Left lung (tissue), 10 donors: ENCODE results near the gene FAIM2. TPM values are rescaled to one million over a fixed set of nuclear protein-coding genes. Genes with fewer than 3 reads are reported as not detected.
A peak's percentile ranks its signal among the peaks of the same experiment; 100 is the strongest.

Experiments
- ATAC-seq: fragments of 200-7000 bp; cut with Tn5 transposase; one replicate; pipeline ENCODE4 v1.9.1; 2020; ENCODE audit warnings: moderate library complexity
- DNase-seq, 4 donors: peaks; one replicate each; pipeline ENCODE4 v3.0.0-alpha.2; 2013 to 2020
- H3K27ac ChIP-seq, 2 donors: fragments of 200-600 bp; sonication (generic) in 1 of 2; one replicate each; pipeline versions ENCODE4 v1.5.0 to v1.8.0; 2020 to 2021
- H3K27me3 ChIP-seq, 2 donors: fragments of 200-600 bp; sonication (generic) in 1 of 2; one replicate each; pipeline versions ENCODE4 v1.5.0 to v1.8.0; 2020 to 2021
- H3K36me3 ChIP-seq, 2 donors: fragments of 200-600 bp; sonication (generic) in 1 of 2; one replicate each; pipeline versions ENCODE4 v1.5.0 to v1.8.0; 2020 to 2021
- H3K4me1 ChIP-seq, 2 donors: fragments of 200-600 bp; one replicate each; pipeline ENCODE4 v1.8.0; 2021
- H3K4me3 ChIP-seq, 2 donors: fragments of 200-600 bp; sonication (generic) in 1 of 2; one replicate each; pipeline versions ENCODE4 v1.5.0 to v1.8.0; 2020 to 2021; ENCODE audit warnings: mild to moderate bottlenecking in 1 of 2
- H3K9me3 ChIP-seq, 2 donors: fragments of 200-600 bp; sonication (generic) in 1 of 2; one replicate each; pipeline versions ENCODE4 v1.5.0 to v1.8.0; 2020 to 2021
- CTCF ChIP-seq, 2 donors: fragments of 200-600 bp; sonication (generic) in 1 of 2; IDR thresholded peaks; one replicate each; pipeline versions ENCODE4 v1.5.0 to v1.8.0; 2021; ENCODE audit warnings: antibody characterized with exemption in 2 of 2
- intact Hi-C, 2 donors: fragments of 100-400 bp; cut with DNase I; formaldehyde crosslinking; loops; one replicate each; pipeline versions ENCODE4 v1.11.2 to v1.14.2; 2022
- polyA plus RNA-seq, 6 donors: library from polyadenylated mRNA; unstranded; fragments of 120-200 nt; gene quantifications; one replicate each; pipeline ENCODE4 v1.2.1, GENCODE V29; 2013; ENCODE audit not compliant: insufficient read length in 6 of 6
- total RNA-seq, 2 donors: library from RNA; stranded (reverse); fragmentation: NEBNext Ultra II Directional; extraction: Animal tissue kit (Norgen Biotek cat#: 25700); gene quantifications; one replicate each; pipeline ENCODE4 v1.2.1, GENCODE V29; 2021
- donor health status: DM: no; HTN: yes; CAD: no.
- donor health status: DM: no; HTN: no; CAD: no.

The FAIM2 gene
- total and polyA plus RNA-seq, 8 donors, result 0.27 to 1.8 (median 0.70) TPM

- DNase-seq, result peak in 2 of 4 donors; percentile 26 to 55
- Histone ChIP-seq H3K27ac (no peak within 1 kb of the TSS), H3K9me3 (no peaks in the 10 kb centered on the region), H3K27me3 (peaks cover 13 to 53% of the 10 kb centered on the region in 2 donors), H3K36me3 (no peaks in the 10 kb centered on the region), H3K4me3 (no peak within 1 kb of the TSS), H3K4me1 (peaks cover 5 to 26% of the 10 kb centered on the region in 2 donors)
- no peak for TF ChIP-seq CTCF (IDR thresholded peaks at IDR 0.05)
- no peak for ATAC-seq
- intact Hi-C loops, result no loop called here
These were observed 46.9 kb upstream of the FAIM2 start, which contains the start of gene AQP2 for GRCh38 chr12:49950273-49951251. TSS of gene AQP2 (plus strand) at chr12:49950737. CDS start at chr12:49950831, 94 bp downstream.

- ATAC-seq (no peak), DNase-seq (no peak)
- no peak for TF ChIP-seq CTCF (IDR thresholded peaks at IDR 0.05)
- Histone ChIP-seq H3K9me3 (no peaks in the 10 kb centered on the region), H3K27me3 (peaks cover 6 to 46% of the 10 kb centered on the region in 2 donors), H3K4me3 (no peak overlapping the region), H3K27ac (no peak overlapping the region), H3K36me3 (no peaks in the 10 kb centered on the region), H3K4me1 (peaks cover 8 to 25% of the 10 kb centered on the region in 2 donors)
- intact Hi-C loops, result loop anchor here in 1 of 2 donors (10.0 kb wide), 1 partner anchor 85 kb away; no protein-coding TSS in a partner anchor
These were observed 46.2 kb upstream of the FAIM2 start for GRCh38 chr12:49949866-49950265.

- H3K27ac ChIP-seq, result no peak overlapping the region
These were observed 45.5 kb upstream of the FAIM2 start for GRCh38 chr12:49948866-49949845.

GRCh38 chr12:49947593-49948226, 44.0 kb upstream of the FAIM2 start:
- H3K36me3 ChIP-seq, result no peaks in the 10 kb centered on the region
- no peak for TF ChIP-seq CTCF (IDR thresholded peaks at IDR 0.05)
- peaks cover 8 to 13% of the 10 kb centered on the region in 2 donors for H3K4me1 ChIP-seq
- H3K27ac ChIP-seq, result no peak overlapping the region
- H3K9me3 ChIP-seq, result no peaks in the 10 kb centered on the region
- no peak overlapping the region for H3K4me3 ChIP-seq
- H3K27me3 ChIP-seq, result peaks cover 0 to 25% of the 10 kb centered on the region in 2 donors
- intact Hi-C loops, result loop anchor here in 1 of 2 donors (10.0 kb wide), 1 partner anchor 83 kb away; no protein-coding TSS in a partner anchor
- ATAC-seq, result no peak
- no peak for DNase-seq

More at GRCh38 chr12:49948866-49949845, 45.5 kb upstream of the FAIM2 start:
- peaks cover 0 to 39% of the 10 kb centered on the region in 2 donors for H3K27me3 ChIP-seq
- no peak for ATAC-seq
- no peaks in the 10 kb centered on the region for H3K9me3 ChIP-seq
- DNase-seq, result no peak
- H3K4me1 ChIP-seq, result peaks cover 8 to 18% of the 10 kb centered on the region in 2 donors
- H3K4me3 ChIP-seq, result no peak overlapping the region
- no peaks in the 10 kb centered on the region for H3K36me3 ChIP-seq
- intact Hi-C loops, result loop anchor here in 1 of 2 donors (10.0 kb wide), 1 partner anchor 84 kb away; no protein-coding TSS in a partner anchor
- TF ChIP-seq CTCF (IDR thresholded peaks at IDR 0.05), result no peak
